Mucosa of rectum (tissue), 2 donors: Measurements from ENCODE around the gene FAM53A.
"Not testable (repeated sequence)": the region's sequence is repeated elsewhere in the genome, so short reads cannot be mapped to it uniquely, and the experiment has no call there.

ENCODE experiments used
- H3K27ac ChIP-seq, 2 donors: one replicate each; pipeline ENCODE4 v1.7.0; 2013; ENCODE audit warnings: inconsistent platforms in 2 of 2, low read depth in 2 of 2, low read length in 2 of 2
- H3K27me3 ChIP-seq, 2 donors: one replicate each; pipeline ENCODE4 v1.7.0; 2013; ENCODE audit warnings: low read length in 2 of 2; ENCODE audit not compliant: control insufficient read depth in 2 of 2, insufficient read depth in 2 of 2
- H3K36me3 ChIP-seq, 2 donors: one replicate each; pipeline ENCODE4 v1.7.0; 2013; ENCODE audit warnings: low read length in 2 of 2; ENCODE audit not compliant: control insufficient read depth in 2 of 2, insufficient read depth in 2 of 2
- H3K4me1 ChIP-seq, 2 donors: one replicate each; pipeline ENCODE4 v1.7.0; 2013; ENCODE audit warnings: low read length in 2 of 2, mild to moderate bottlenecking in 1 of 2; ENCODE audit not compliant: control insufficient read depth in 2 of 2, insufficient read depth in 2 of 2
- H3K4me3 ChIP-seq, 2 donors: one replicate each; pipeline ENCODE4 v1.7.0; 2013; ENCODE audit warnings: low read length in 2 of 2
- H3K9ac ChIP-seq, 2 donors: one replicate each; pipeline ENCODE4 v1.7.0; 2013; ENCODE audit warnings: low read length in 2 of 2, low read depth in 1 of 2, mild to moderate bottlenecking in 1 of 2
- H3K9me3 ChIP-seq, 2 donors: one replicate each; pipeline ENCODE4 v1.7.0; 2013; ENCODE audit warnings: low read length in 2 of 2; ENCODE audit not compliant: control insufficient read depth in 2 of 2
- donor health status: healthy.
- donor health status: Normal muscosa, but diverticular disease.

FAM53A gene

DNA sequence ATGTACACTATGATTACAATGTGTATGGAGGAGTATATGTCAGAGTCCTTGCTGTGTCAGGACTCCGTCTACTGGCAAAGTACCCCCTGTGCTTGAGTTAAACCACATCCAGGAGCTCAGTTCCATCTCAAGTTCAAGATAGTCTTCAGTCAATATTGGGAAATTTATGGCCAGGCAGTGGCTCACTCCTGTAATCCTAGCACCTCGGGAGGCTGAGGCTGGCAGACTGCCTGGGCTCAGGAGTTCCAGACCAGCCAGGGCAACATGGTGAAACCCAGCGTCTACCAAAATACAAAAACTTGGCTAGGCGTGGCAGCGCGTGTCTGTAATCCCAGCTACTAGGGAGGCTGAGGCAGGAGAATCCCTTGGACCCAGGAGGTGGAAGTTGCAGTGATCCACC lies 22.2 kb upstream of the FAM53A start:
- H3K4me3 ChIP-seq = no peak overlapping the region
- H3K9me3 ChIP-seq = no peaks in the 10 kb centered on the region
- H3K36me3 ChIP-seq = peaks cover 25 to 36% of the 10 kb centered on the region in 2 donors
- H3K9ac ChIP-seq = no peak overlapping the region
- no peak overlapping the region for H3K27ac ChIP-seq
- peaks cover 5 to 6% of the 10 kb centered on the region in 2 donors for H3K4me1 ChIP-seq
- no peaks in the 10 kb centered on the region for H3K27me3 ChIP-seq

GRCh38 chr4:1705732-1706131 lies 21.6 kb upstream of the FAM53A start:
- no peak overlapping the region for H3K4me3 ChIP-seq
- H3K27me3 ChIP-seq = no peaks in the 10 kb centered on the region
- no peak overlapping the region for H3K27ac ChIP-seq
- no peak overlapping the region for H3K9ac ChIP-seq
- H3K4me1 ChIP-seq = peaks cover 0 to under 1% of the 10 kb centered on the region in 2 donors
- peaks cover 25 to 40% of the 10 kb centered on the region in 2 donors for H3K36me3 ChIP-seq
- H3K9me3 ChIP-seq = no peaks in the 10 kb centered on the region

- H3K9me3 ChIP-seq = no peaks in the 10 kb centered on the region
- H3K4me1 ChIP-seq = no peaks in the 10 kb centered on the region
- peaks cover 33 to 49% of the 10 kb centered on the region in 2 donors for H3K36me3 ChIP-seq
- H3K27ac ChIP-seq = no peak overlapping the region
- H3K27me3 ChIP-seq = no peaks in the 10 kb centered on the region
- no peak overlapping the region for H3K4me3 ChIP-seq
- no peak overlapping the region for H3K9ac ChIP-seq
Observed at GRCh38 chr4:1703867-1704266, 19.8 kb upstream of the FAM53A start.

- H3K36me3 ChIP-seq = peaks cover 37 to 63% of the 10 kb centered on the region in 2 donors
- not testable (repeated sequence) for H3K9me3 ChIP-seq, H3K4me1 ChIP-seq, H3K27ac ChIP-seq, H3K4me3 ChIP-seq, H3K9ac ChIP-seq, H3K27me3 ChIP-seq
Observed at GRCh38 chr4:1701671-1702070, 17.6 kb upstream of the FAM53A start.

DNA sequence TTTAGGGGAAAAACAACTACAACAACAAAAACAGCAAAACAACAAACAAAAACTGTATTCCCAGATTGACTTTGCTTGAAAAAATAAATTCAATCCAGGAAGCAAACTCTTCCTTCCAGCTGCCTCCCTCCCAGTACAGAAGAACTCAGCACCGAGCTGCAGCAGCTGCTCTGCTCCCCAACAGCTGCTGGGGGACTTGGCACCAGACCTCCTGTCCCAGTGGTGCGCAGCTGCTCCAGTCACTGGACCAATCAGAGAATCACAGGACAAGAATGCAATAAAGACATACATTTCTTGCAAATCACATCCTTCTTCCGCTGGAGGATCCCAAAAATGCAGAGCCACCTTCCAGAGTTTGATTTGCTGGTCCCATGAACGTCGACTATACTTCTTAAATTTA lies 11.8 kb upstream of the FAM53A start:
- no peak overlapping the region for H3K9ac ChIP-seq
- H3K9me3 ChIP-seq = no peaks in the 10 kb centered on the region
- peaks cover 41 to 66% of the 10 kb centered on the region in 2 donors for H3K36me3 ChIP-seq
- H3K27me3 ChIP-seq = no peaks in the 10 kb centered on the region
- no peaks in the 10 kb centered on the region for H3K4me1 ChIP-seq
- H3K4me3 ChIP-seq = no peak overlapping the region
- no peak overlapping the region for H3K27ac ChIP-seq

GRCh38 chr4:1693131-1693896 lies 9.2 kb upstream of the FAM53A start:
- H3K27me3 ChIP-seq = no peaks in the 10 kb centered on the region
- H3K9me3 ChIP-seq = no peaks in the 10 kb centered on the region
- no peak overlapping the region for H3K9ac ChIP-seq
- H3K36me3 ChIP-seq = peaks cover 35 to 59% of the 10 kb centered on the region in 2 donors
- no peak overlapping the region for H3K4me3 ChIP-seq
- no peaks in the 10 kb centered on the region for H3K4me1 ChIP-seq
- no peak overlapping the region for H3K27ac ChIP-seq

- Histone ChIP-seq H3K36me3 (peaks cover 32 to 50% of the 10 kb centered on the region in 2 donors), H3K27ac (no peak overlapping the region), H3K9ac (no peak overlapping the region), H3K9me3 (no peaks in the 10 kb centered on the region), H3K4me3 (no peak overlapping the region), H3K27me3 (no peaks in the 10 kb centered on the region), H3K4me1 (no peaks in the 10 kb centered on the region)
Observed at GRCh38 chr4:1691737-1692373, 7.7 kb upstream of the FAM53A start.

DNA sequence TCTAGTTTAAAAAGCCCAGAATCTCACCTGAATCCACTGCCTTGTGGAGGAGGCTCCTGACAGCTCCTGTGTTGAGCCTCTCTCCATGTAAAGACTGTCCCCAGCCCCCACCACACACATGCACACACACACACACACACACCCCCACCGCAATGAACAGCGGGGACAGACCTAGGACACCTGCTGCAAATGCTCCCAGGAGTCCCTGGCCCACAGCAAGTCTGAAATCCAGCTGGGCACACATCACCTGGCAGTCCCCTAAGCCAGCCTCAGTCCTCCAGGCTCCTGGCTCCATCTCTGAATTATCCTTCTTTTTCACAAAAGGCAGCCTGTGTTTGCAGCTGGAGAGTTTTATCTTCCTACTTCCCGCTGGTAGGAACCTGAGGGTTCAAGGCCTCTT lies 6.6 kb upstream of the FAM53A start:
- H3K4me1 ChIP-seq = no peaks in the 10 kb centered on the region
- H3K36me3 ChIP-seq = peaks cover 27 to 43% of the 10 kb centered on the region in 2 donors
- H3K4me3 ChIP-seq = no peak overlapping the region
- H3K9me3 ChIP-seq = no peaks in the 10 kb centered on the region
- H3K27ac ChIP-seq = no peak overlapping the region
- no peak overlapping the region for H3K9ac ChIP-seq
- no peaks in the 10 kb centered on the region for H3K27me3 ChIP-seq

DNA sequence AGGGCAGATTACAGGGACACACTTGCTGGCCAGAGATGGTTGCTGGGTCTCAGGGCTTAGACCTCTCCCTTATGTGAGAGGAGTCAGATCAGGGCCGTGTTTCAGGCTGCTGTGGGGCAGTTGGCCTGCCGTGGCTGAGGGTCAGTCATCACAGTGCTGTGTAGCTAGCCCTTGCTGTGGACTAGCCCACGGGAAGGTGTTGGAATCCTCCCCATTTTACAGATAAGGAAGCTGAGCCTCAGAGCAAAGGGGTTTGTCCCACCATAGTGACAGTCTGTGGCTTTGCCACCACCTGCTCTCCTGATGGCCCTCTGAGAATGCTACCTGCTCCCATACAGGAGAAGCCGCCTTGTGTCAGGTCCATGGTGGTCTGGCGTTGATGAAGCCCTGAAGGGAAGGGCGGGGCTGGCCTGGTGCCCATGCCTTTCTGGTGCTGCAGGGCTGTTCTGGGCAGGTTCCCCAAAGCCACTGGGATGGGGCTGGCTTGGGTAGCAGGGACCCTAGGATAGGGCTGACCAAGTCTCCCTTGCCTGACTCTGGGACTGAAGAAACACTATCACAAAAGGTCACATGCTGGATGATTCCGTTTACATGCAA lies 2.4 kb upstream of the FAM53A start:
- Histone ChIP-seq H3K36me3 (peaks cover 10 to 12% of the 10 kb centered on the region in 2 donors), H3K27me3 (no peaks in the 10 kb centered on the region), H3K9ac (no peak overlapping the region), H3K9me3 (no peaks in the 10 kb centered on the region), H3K4me3 (no peak overlapping the region), H3K27ac (no peak overlapping the region), H3K4me1 (peaks cover 7 to 12% of the 10 kb centered on the region in 2 donors)
